Measurements from ENCODE around the gene SUSD6. TPM values are rescaled to one million over a fixed set of nuclear protein-coding genes. Genes with fewer than 3 reads are reported as not detected.

The SUSD6 gene
- total RNA-seq, 4 donors from 2014 or later, result 35.5 to 56.7 (median 51.0) TPM

DNA sequence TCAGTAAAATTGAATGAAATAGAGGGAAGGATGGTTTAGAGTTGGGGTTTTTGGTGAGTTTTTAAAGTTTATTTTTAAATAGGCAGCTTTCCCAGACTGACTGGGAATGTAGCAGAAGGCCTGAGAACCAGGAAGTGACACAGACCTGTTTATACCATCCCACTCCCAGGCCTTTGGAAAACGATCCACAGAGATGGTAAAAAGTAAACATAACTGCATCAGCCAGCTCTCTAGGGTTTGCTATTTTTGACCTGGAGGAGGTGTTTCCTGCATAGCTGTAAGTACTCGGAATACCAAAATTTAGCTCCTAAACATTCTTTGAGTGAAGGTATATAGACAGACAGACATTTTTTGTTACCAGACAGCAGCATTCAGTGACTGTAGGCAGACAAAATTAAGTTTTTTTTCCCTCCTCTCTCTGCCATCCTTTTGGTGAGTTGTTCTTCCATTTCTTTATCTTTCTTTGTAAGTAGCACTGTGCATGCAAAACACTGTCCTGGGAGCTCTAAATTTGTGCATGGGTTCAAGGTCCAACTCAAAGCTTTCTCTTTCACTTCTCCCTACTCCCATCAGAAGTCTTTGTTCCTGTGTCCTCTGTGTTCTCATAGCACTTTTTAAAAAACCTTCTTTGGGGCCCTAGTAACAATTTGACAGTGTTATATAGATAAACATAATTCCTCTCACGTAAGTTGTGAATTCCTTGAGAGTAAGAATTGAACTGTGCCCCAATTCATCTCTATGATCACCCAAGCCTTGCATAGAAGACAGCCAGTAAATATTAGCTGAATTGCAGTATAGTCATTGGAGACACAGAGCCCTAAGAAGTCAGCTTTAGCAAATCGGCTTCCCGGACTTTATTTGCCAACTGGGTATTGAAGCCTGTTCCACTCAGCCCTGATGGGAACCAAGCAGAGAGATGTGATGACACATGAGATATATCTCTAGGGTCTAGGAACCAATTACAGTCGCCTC lies 37.4 kb downstream of the SUSD6 start:
- TF ChIP-seq POLR2A (IDR thresholded peaks at IDR 0.05), result no peak
- TF ChIP-seq, protein P1, sequence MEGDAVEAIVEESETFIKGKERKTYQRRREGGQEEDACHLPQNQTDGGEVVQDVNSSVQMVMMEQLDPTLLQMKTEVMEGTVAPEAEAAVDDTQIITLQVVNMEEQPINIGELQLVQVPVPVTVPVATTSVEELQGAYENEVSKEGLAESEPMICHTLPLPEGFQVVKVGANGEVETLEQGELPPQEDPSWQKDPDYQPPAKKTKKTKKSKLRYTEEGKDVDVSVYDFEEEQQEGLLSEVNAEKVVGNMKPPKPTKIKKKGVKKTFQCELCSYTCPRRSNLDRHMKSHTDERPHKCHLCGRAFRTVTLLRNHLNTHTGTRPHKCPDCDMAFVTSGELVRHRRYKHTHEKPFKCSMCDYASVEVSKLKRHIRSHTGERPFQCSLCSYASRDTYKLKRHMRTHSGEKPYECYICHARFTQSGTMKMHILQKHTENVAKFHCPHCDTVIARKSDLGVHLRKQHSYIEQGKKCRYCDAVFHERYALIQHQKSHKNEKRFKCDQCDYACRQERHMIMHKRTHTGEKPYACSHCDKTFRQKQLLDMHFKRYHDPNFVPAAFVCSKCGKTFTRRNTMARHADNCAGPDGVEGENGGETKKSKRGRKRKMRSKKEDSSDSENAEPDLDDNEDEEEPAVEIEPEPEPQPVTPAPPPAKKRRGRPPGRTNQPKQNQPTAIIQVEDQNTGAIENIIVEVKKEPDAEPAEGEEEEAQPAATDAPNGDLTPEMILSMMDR (IDR thresholded peaks at IDR 0.05), result no peak
- intact Hi-C loops (cut with DNase I; ENCODE audit: low total_unique reads), result no loop called here
- H3K4me3 ChIP-seq (ENCODE audit: low read depth, poor library complexity, severe bottlenecking), result no peak overlapping the region
- peak in 1 of 2 donors; percentile 13 for DNase-seq (ENCODE audit: low spot score in 2 of 2)
- WGBS, 2 donors, result 38 to 42% methylated on average over 6 of the region's 6 CpGs

DNA sequence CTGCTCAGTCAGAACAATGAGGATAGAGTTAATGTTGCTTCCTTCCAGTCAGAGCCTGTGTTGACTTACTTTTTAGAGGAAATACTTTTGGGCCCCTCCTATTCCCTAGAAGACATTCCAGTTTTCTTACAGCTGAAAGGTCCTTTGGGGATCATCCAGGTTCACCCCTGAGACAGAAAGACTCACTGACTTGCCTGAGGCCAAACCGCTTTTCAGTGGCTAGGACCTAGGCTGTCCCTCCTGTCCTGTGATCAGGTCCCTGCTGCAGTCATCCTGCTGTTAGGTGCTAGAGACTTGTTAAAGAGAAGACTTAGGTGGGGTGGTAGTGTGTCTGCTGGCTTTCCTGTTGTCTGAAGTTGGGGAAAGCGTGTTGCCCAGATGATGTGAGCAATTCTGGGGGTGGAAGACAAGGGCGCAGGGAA lies 39.6 kb downstream of the SUSD6 start:
- intact Hi-C loops (cut with DNase I; ENCODE audit: low total_unique reads), result no loop called here
- no peak overlapping the region for H3K4me3 ChIP-seq (ENCODE audit: low read depth, poor library complexity, severe bottlenecking)
- DNase-seq (ENCODE audit: low spot score in 2 of 2), result no peak
- no peak for TF ChIP-seq POLR2A (IDR thresholded peaks at IDR 0.05)
- TF ChIP-seq, protein P1 (IDR thresholded peaks at IDR 0.05), result no peak
- 63 to 78% methylated on average over 3 of the region's 3 CpGs for WGBS, 2 donors

DNA sequence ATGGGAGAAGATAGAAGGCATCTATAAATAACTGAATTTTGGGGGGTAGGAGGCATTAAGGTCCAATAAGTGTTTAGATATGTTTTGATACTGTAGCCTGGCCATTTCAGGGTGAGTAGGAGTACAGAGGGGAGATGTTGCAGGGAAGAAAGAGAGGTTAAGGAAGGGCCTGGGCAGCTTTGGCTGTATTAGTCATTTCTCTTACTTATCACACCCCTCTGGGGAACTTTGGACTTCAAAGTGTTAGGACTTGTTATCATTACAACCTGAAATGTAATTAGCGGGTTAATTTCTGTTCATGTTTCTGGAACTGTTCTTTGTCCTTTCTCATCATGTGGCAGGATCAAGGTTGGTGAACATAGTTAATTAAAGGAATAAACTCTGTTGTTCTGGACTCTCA lies 40.3 kb downstream of the SUSD6 start:
- no peak overlapping the region for H3K4me3 ChIP-seq (ENCODE audit: low read depth, poor library complexity, severe bottlenecking)
- intact Hi-C loops (cut with DNase I; ENCODE audit: low total_unique reads), result no loop called here
- 41 to 59% methylated on average over 1 of the region's 1 CpG for WGBS, 2 donors
- TF ChIP-seq, protein P1 (IDR thresholded peaks at IDR 0.05), result no peak
- TF ChIP-seq POLR2A (IDR thresholded peaks at IDR 0.05), result no peak
- no peak for DNase-seq (ENCODE audit: low spot score in 2 of 2)

DNA sequence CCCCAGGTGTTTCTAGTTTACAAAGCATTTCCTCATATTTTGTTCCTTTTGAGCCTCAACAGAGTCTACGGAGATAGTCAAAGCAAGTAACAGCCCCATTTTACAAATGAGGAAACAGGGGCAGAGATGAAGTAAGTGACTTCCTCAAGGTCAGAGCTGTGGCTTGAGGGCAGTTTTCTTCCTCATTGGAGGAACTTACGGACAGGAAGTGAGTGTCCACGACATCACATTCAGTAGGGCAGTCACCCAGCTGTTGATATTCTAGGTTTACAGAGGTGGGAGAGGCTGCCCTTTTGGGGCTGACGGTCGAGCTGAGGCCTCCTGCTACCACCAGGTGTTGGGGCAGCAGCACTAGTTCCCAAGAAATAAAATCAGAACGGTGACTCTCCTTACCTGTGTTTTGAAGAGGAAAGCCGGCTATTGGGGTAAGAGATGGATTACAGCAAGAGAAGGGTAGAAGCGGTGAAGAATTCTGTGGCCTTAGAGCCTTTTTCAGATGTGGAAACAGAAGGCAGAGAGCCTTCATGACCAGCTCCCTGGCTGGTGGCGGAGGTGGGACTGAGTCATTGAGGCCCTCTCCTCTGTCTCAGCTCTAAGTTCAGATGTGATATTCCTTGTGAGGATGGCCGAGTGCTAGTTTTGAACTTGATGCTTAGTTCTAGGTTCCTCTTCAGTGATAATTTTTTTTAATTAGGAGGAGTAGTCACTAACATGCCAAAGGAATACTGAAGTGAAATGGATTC lies 41.7 kb downstream of the SUSD6 start:
- DNase-seq (ENCODE audit: low spot score in 2 of 2), result peak in 1 of 2 donors; percentile 76
- TF ChIP-seq, protein P1 (IDR thresholded peaks at IDR 0.05), result no peak
- TF ChIP-seq POLR2A (IDR thresholded peaks at IDR 0.05), result no peak
- WGBS, 2 donors, result 81 to 86% methylated on average over 10 of the region's 10 CpGs
- H3K4me3 ChIP-seq (ENCODE audit: low read depth, poor library complexity, severe bottlenecking), result no peak overlapping the region
- intact Hi-C loops (cut with DNase I; ENCODE audit: low total_unique reads), result no loop called here

DNA sequence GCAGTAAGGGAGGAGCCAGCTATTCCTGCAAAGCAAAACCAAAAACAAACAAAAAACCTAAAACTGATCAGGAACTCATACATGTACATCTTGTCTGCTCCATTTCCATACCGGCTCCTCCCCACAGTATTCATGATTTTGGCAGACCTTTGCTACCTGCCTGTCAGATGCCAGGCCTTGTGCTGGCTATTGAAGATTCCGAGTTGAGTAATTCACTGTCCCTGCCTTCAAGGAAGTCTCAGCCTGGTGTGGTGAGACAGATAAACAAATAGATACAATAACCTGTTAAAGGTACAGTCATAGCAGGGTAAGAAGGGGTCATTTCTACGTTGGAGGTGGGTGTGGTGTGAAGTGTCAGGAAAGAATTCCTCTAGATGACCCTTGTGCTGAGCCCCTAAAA lies 42.7 kb downstream of the SUSD6 start:
- intact Hi-C loops (cut with DNase I; ENCODE audit: low total_unique reads), result no loop called here
- DNase-seq (ENCODE audit: low spot score in 2 of 2), result peak; percentile 35 to 73
- no peak overlapping the region for H3K4me3 ChIP-seq (ENCODE audit: low read depth, poor library complexity, severe bottlenecking)
- WGBS, 2 donors, result 47% methylated on average over 3 of the region's 3 CpGs
- TF ChIP-seq POLR2A (IDR thresholded peaks at IDR 0.05), result no peak
- TF ChIP-seq, protein P1 (IDR thresholded peaks at IDR 0.05), result no peak

Measured in lower leg skin (tissue), 4 donors.